H1 (cell line): ENCODE measurements around the gene POLN. TPM values are rescaled to one million over a fixed set of nuclear protein-coding genes. Genes with fewer than 3 reads are reported as not detected.

Experiments
- CTCF ChIA-PET: fragments of 300-600 bp; sonication (Branson Sonifier 250); formaldehyde crosslinking; loops from one replicate; lab custom pipeline; 2021; ENCODE audit not compliant: partially characterized antibody; lab: Charles Lee
- POLR2A ChIA-PET: fragments of 300-600 bp; sonication (Branson Sonifier 250); formaldehyde crosslinking; loops from one replicate; lab custom pipeline; 2021; ENCODE audit warnings: inconsistent platforms; ENCODE audit not compliant: partially characterized antibody; lab: Charles Lee
- DNase-seq, 2 experiments: peaks; one replicate each; pipeline versions ENCODE4 v3.0.0 to v3.0.0-alpha.2; 2010 to 2022; ENCODE audit warnings: low spot score in 2 of 2, low read depth in 1 of 2, mixed read lengths in 1 of 2
- FAIRE-seq: peaks from 2 replicates; lab custom pipeline; 2011; peaks lifted over from hg19 to GRCh38; lab: Jason Lieb, UNC
- H2AFZ ChIP-seq: 2 replicates; pipeline ENCODE4 v1.8.1; 2012; ENCODE audit warnings: low read length, inconsistent platforms
- H2AK5ac ChIP-seq: 2 replicates; pipeline ENCODE4 v1.6.1; 2013; ENCODE audit warnings: low read depth, low read length
- H2BK120ac ChIP-seq: replicated peaks from 2 replicates; pipeline ENCODE3; 2013; ENCODE audit warnings: low read depth, low read length, inconsistent platforms
- H2BK12ac ChIP-seq: 2 replicates; pipeline ENCODE4 v1.6.1; 2013; ENCODE audit warnings: low read depth, low read length
- H2BK15ac ChIP-seq: 2 replicates; pipeline ENCODE4 v1.6.1; 2013; ENCODE audit warnings: low read length
- H2BK20ac ChIP-seq: 2 replicates; pipeline ENCODE4 v1.6.1; 2013; ENCODE audit warnings: low read length
- H2BK5ac ChIP-seq: 2 replicates; pipeline ENCODE4 v1.6.1; 2013; ENCODE audit warnings: low read depth, low read length
- H3K14ac ChIP-seq: 2 replicates; pipeline ENCODE4 v1.6.1; 2013; ENCODE audit warnings: inconsistent platforms; ENCODE audit not compliant: insufficient read length
- H3K18ac ChIP-seq: 2 replicates; pipeline ENCODE4 v1.6.1; 2013; ENCODE audit warnings: low read length; ENCODE audit errors: extremely low read depth
- H3K23ac ChIP-seq: 2 replicates; pipeline ENCODE4 v1.6.1; 2013; ENCODE audit warnings: inconsistent platforms; ENCODE audit not compliant: insufficient read length
- H3K23me2 ChIP-seq: 2 replicates; pipeline ENCODE4 v1.6.1; 2013; ENCODE audit warnings: low read depth, low read length
- H3K27ac ChIP-seq: 2 replicates; pipeline ENCODE4 v1.6.1; 2011; ENCODE audit warnings: low read depth, low read length, inconsistent platforms
- H3K27me3 ChIP-seq, 4 experiments: replicated peaks in 1 of 4; 1 replicate in 1 of 4; 2 replicates in 3 of 4; pipeline versions ENCODE4 v1.6.1 to v1.8.1; 2011 to 2013; ENCODE audit warnings: low read length in 3 of 4, mild to moderate bottlenecking in 3 of 4, inconsistent platforms in 2 of 4, mixed read lengths in 2 of 4, moderate library complexity in 1 of 4; ENCODE audit not compliant: control insufficient read depth in 3 of 4, insufficient read depth in 3 of 4; ENCODE audit errors: extremely low read depth in 1 of 4
- H3K36me3 ChIP-seq, 4 experiments: 2 replicates each; pipeline versions ENCODE4 v1.6.1 to v1.8.1; 2011 to 2013; ENCODE audit warnings: mild to moderate bottlenecking in 4 of 4, low read length in 3 of 4, moderate library complexity in 2 of 4, control low read depth in 1 of 4, inconsistent platforms in 1 of 4; ENCODE audit not compliant: insufficient read depth in 4 of 4, control insufficient read depth in 2 of 4
- H3K4ac ChIP-seq: replicated peaks from 2 replicates; pipeline ENCODE3; 2013; ENCODE audit warnings: low read length, low read depth, mixed read lengths, inconsistent platforms; ENCODE audit not compliant: insufficient read length
- H3K4me1 ChIP-seq, 4 experiments: replicated peaks in 1 of 4; 1 replicate in 1 of 4; 2 replicates in 3 of 4; pipeline versions ENCODE4 v1.6.1 to v1.8.1; 2011 to 2013; ENCODE audit warnings: low read length in 3 of 4, inconsistent platforms in 2 of 4, mixed read lengths in 1 of 4; ENCODE audit not compliant: insufficient read depth in 4 of 4, control insufficient read depth in 3 of 4
- H3K4me2 ChIP-seq, 2 experiments: 2 replicates each; pipeline versions ENCODE4 v1.6.1 to v1.8.1; 2011 to 2013; ENCODE audit warnings: low read depth in 2 of 2, low read length in 2 of 2, control low read depth in 1 of 2, inconsistent platforms in 1 of 2, mild to moderate bottlenecking in 1 of 2; ENCODE audit not compliant: insufficient read depth in 1 of 2
- H3K4me3 ChIP-seq, 4 experiments: fragments of 200-600, 300-600 bp in 1 of 4; sonication (generic), shearing (Covaris generic), sonication (Bioruptor Twin) in 1 of 4; 2 replicates each; pipeline versions ENCODE4 v1.5.1 to v1.8.1; 2011 to 2016; ENCODE audit warnings: low read length in 4 of 4, low read depth in 3 of 4, control low read depth in 2 of 4, inconsistent platforms in 2 of 4, mild to moderate bottlenecking in 2 of 4, mixed read lengths in 1 of 4, moderate library complexity in 1 of 4; ENCODE audit not compliant: insufficient read depth in 2 of 4; ENCODE audit errors: extremely low read depth in 1 of 4
- H3K56ac ChIP-seq: replicated peaks from 2 replicates; pipeline ENCODE3; 2013; ENCODE audit warnings: low read depth, mild to moderate bottlenecking, mixed read lengths, low read length, inconsistent platforms; ENCODE audit not compliant: insufficient read length
- H3K79me1 ChIP-seq: 2 replicates; pipeline ENCODE4 v1.6.1; 2013; ENCODE audit warnings: low read depth, low read length, control low read depth
- H3K79me2 ChIP-seq, 2 experiments: 2 replicates each; pipeline versions ENCODE4 v1.6.1 to v1.8.1; 2012 to 2013; ENCODE audit warnings: low read length in 2 of 2, mild to moderate bottlenecking in 2 of 2, inconsistent platforms in 1 of 2; ENCODE audit not compliant: insufficient read depth in 2 of 2, control insufficient read depth in 1 of 2
- H3K9ac ChIP-seq, 4 experiments: replicated peaks in 1 of 4; 1 replicate in 1 of 4; 2 replicates in 3 of 4; pipeline versions ENCODE4 v1.6.1 to v1.8.1; 2011 to 2013; ENCODE audit warnings: low read depth in 3 of 4, low read length in 3 of 4, control low read depth in 2 of 4, mild to moderate bottlenecking in 2 of 4, moderate library complexity in 2 of 4, inconsistent platforms in 1 of 4; ENCODE audit errors: extremely low read depth in 1 of 4
- H3K9me3 ChIP-seq, 2 experiments: 2 replicates each; pipeline versions ENCODE4 v1.6.1 to v1.8.1; 2012 to 2013; ENCODE audit warnings: mild to moderate bottlenecking in 2 of 2, moderate library complexity in 2 of 2, control low read depth in 1 of 2, inconsistent platforms in 1 of 2, low read depth in 1 of 2, low read length in 1 of 2, mixed read lengths in 1 of 2; ENCODE audit not compliant: insufficient read depth in 2 of 2
- H4K20me1 ChIP-seq, 2 experiments: replicated peaks in 1 of 2; 2 replicates each; pipeline versions ENCODE3 to v1.8.1; 2011 to 2013; ENCODE audit warnings: inconsistent platforms in 2 of 2, low read length in 2 of 2, mild to moderate bottlenecking in 1 of 2; ENCODE audit not compliant: insufficient read depth in 2 of 2, control insufficient read depth in 1 of 2
- H4K5ac ChIP-seq: 2 replicates; pipeline ENCODE4 v1.6.1; 2013; ENCODE audit warnings: low read length, low read depth, mixed read lengths, inconsistent platforms; ENCODE audit not compliant: insufficient read length
- H4K8ac ChIP-seq: 2 replicates; pipeline ENCODE4 v1.8.0; 2013; ENCODE audit warnings: mild to moderate bottlenecking, moderate library complexity, low read length, inconsistent platforms; ENCODE audit not compliant: insufficient read depth; ENCODE audit errors: extremely low read depth
- H4K91ac ChIP-seq: replicated peaks from 2 replicates; pipeline ENCODE3; 2013; ENCODE audit warnings: low read length, mixed read lengths, inconsistent platforms; ENCODE audit not compliant: insufficient read length
- CREB1 ChIP-seq: IDR thresholded peaks from 2 replicates; pipeline ENCODE4 v1.6.1; 2012; ENCODE audit warnings: inconsistent platforms
- GABPA ChIP-seq: IDR thresholded peaks from 2 replicates; pipeline ENCODE4 v1.6.1; 2011; ENCODE audit warnings: mild to moderate bottlenecking, low read length, moderate library complexity, borderline replicate concordance; ENCODE audit not compliant: insufficient read depth
- HDAC6 ChIP-seq: IDR thresholded peaks from one replicate; pipeline ENCODE4 v1.7.1; 2012; ENCODE audit warnings: low read depth, mild to moderate bottlenecking, inconsistent platforms, low read length, moderate library complexity
- NANOG ChIP-seq: IDR thresholded peaks from 2 replicates; pipeline ENCODE4 v1.6.1; 2011; ENCODE audit warnings: low read length, low read depth, mild to moderate bottlenecking, inconsistent platforms; ENCODE audit not compliant: insufficient read depth, poor library complexity, severe bottlenecking
- POLR2A ChIP-seq, 2 experiments: IDR thresholded peaks; 1 replicate in 1 of 2; 2 replicates in 1 of 2; pipeline ENCODE4 v1.6.1; 2011; ENCODE audit warnings: low read depth in 2 of 2, low read length in 2 of 2, mild to moderate bottlenecking in 2 of 2; ENCODE audit errors: control extremely low read depth in 1 of 2
- POU5F1 ChIP-seq: IDR thresholded peaks from 2 replicates; pipeline ENCODE4 v1.6.1; 2011; ENCODE audit warnings: low read depth, mild to moderate bottlenecking, low read length, moderate library complexity
- RNF2 ChIP-seq: fragments of 200-900, 300-1000 bp; sonication (generic); IDR thresholded peaks from 2 replicates; pipeline ENCODE4 v1.7.1; 2016; ENCODE audit warnings: borderline replicate concordance, low read depth, mild to moderate bottlenecking, antibody characterized with exemption, low read length; ENCODE audit not compliant: poor library complexity, severe bottlenecking; ENCODE audit errors: missing control alignments
- SAP30 ChIP-seq: fragments of 300-600 bp; sonication (generic); IDR thresholded peaks from 2 replicates; pipeline ENCODE4 v1.7.1; 2012; ENCODE audit warnings: low read length, moderate library complexity, mild to moderate bottlenecking, inconsistent platforms; ENCODE audit not compliant: insufficient read depth, insufficient replicate concordance
- TAF7 ChIP-seq: optimal IDR thresholded peaks from 2 replicates; pipeline ENCODE3; 2011; ENCODE audit warnings: low read depth, mild to moderate bottlenecking, inconsistent platforms, low read length, moderate library complexity, borderline replicate concordance
- TEAD4 ChIP-seq: IDR thresholded peaks from 2 replicates; pipeline ENCODE4 v1.6.1; 2012; ENCODE audit warnings: low read depth, low read length, inconsistent platforms, mixed read lengths
- WGBS, 2 experiments: shearing (Covaris generic) in 1 of 2; methylation state at CpG; one replicate each; pipeline versions ENCODE4 v1.1.6 to v1.1.7; 2013 to 2015; ENCODE audit warnings: low lambda C conversion rate in 2 of 2, mixed read lengths in 2 of 2, inconsistent platforms in 1 of 2, low coverage in 1 of 2, missing lambda C conversion rate in 1 of 2; ENCODE audit not compliant: insufficient replicate concordance in 2 of 2, insufficient coverage in 1 of 2, insufficient read length in 1 of 2; ENCODE audit errors: extremely low coverage in 1 of 2, missing lambda C conversion rate in 1 of 2; 5-methylcytosine and 5-hydroxymethylcytosine counted together
- polyA plus RNA-seq, 7 experiments: library from polyadenylated mRNA; depleted of rRNA in 3 of 7; stranded (reverse) in 5 of 7; unstranded in 2 of 7; fragments of >200 nt in 5 of 7; fragments of 200-250 nt in 2 of 7; gene quantifications; 1 replicate in 5 of 7; 2 replicates in 1 of 7; 4 replicates in 1 of 7; pipeline versions ENCODE4 v1.2.1 to v1.2.3, GENCODE V29; 2011 to 2013; ENCODE audit warnings: missing spikeins in 2 of 7, mixed read lengths in 2 of 7
- total RNA-seq: library from RNA; stranded (reverse); fragmentation: NEBNext Ultra II Directional; extraction: Animal tissue kit (Norgen Biotek cat#: 25700); gene quantifications from 2 replicates; pipeline ENCODE4 v1.2.1, GENCODE V29; 2021
- TF ChIP-seq, protein P1 (sequence below): IDR thresholded peaks from 2 replicates; pipeline ENCODE4 v1.6.1; 2012; ENCODE audit warnings: inconsistent platforms

The POLN gene
- total and polyA plus RNA-seq, 2 of the 8 experiments (the other 6 are each of a cell fraction or from before 2014, with no cell fraction given): 0.98 to 1.5 TPM

DNA sequence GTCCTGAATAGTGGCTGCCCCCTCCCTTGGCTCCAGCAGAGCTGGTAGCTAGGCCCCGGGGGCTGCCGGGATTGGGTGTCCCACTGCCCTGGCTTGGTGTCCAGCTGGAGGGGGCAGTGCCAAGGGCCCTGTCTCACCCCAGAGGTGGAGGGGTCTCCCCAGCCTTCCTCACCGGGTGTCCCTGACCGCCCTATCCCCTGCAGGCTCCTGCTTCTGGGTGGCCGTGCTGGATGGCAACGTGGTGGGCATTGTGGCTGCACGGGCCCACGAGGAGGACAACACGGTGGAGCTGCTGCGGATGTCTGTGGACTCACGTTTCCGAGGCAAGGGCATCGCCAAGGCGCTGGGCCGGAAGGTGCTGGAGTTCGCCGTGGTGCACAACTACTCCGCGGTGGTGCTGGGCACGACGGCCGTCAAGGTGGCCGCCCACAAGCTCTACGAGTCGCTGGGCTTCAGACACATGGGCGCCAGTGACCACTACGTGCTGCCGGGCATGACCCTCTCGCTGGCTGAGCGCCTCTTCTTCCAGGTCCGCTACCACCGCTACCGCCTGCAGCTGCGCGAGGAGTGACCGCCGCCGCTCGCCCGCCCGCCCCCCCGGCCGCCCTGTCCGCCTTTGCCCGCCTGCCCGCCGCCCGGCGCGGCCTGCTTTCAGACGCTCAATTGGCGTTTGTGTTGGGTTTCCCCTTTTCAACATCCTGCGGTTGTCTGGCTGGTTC is 178.2 kb downstream of the POLN start:
- Histone ChIP-seq H3K23me2 (peaks cover 10% of the 10 kb centered on the region), H3K79me1 (no peaks in the 10 kb centered on the region), H2AK5ac (no peak overlapping the region), H3K56ac (no peak overlapping the region), H3K4me2 (no peak overlapping the region), H3K4ac (no peak overlapping the region), H2BK15ac (no peak overlapping the region), H4K8ac (no peak overlapping the region; the same call in 1 of the 2 replicates), H3K23ac (no peak overlapping the region), H2BK5ac (no peak overlapping the region), H3K36me3 (peaks cover 0 to 4% (median 0%) of the 10 kb centered on the region in 4 experiments; a peak in 1 of 8 replicates), H3K9me3 (no peaks in the 10 kb centered on the region), H3K9ac (no peak overlapping the region), H2BK12ac (no peak overlapping the region), H3K27me3 (peaks cover 10 to 25% (median 17%) of the 10 kb centered on the region in 4 experiments), H4K20me1 (peaks cover 5 to 21% of the 10 kb centered on the region in 2 experiments), H2BK20ac (no peak overlapping the region), H3K14ac (no peak overlapping the region), H4K5ac (no peak overlapping the region), H3K27ac (no peak overlapping the region), H3K4me3 (no peak overlapping the region), H2AFZ (no peak overlapping the region), H3K18ac (no peak overlapping the region), H3K4me1 (peaks cover 0 to 7% (median 3%) of the 10 kb centered on the region in 4 experiments; a peak in 5 of 7 replicates), H2BK120ac (no peak overlapping the region), H4K91ac (no peak overlapping the region), H3K79me2 (0 out of 4 replicates have a peak, but pooled peaks cover 0 to 3% of the 10 kb centered on the region in 2 experiments)
- ChIA-PET CTCF (interaction anchor here (0.5 to 1.6 kb wide), 7 partner anchors 8 to 443 kb away, joined by 3 to 4 read pairs (median 3); no protein-coding TSS in a partner anchor), POLR2A (interaction anchor here (0.8 to 1.1 kb wide), 2 partner anchors 51 to 286 kb away, joined by 3 read pairs; no protein-coding TSS in a partner anchor)
- no peak for DNase-seq
- WGBS, 2 experiments: 91% methylated on average over 26 of the region's 53 CpGs; no CpG with 5 or more reads in 1 of the 2 experiments
- no peak for FAIRE-seq
- TF ChIP-seq, protein P1, sequence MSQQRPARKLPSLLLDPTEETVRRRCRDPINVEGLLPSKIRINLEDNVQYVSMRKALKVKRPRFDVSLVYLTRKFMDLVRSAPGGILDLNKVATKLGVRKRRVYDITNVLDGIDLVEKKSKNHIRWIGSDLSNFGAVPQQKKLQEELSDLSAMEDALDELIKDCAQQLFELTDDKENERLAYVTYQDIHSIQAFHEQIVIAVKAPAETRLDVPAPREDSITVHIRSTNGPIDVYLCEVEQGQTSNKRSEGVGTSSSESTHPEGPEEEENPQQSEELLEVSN: no peak
- TF ChIP-seq GABPA (no peak), NANOG (no peak), POU5F1 (no peak), TAF7 (no peak), HDAC6 (no peak), TEAD4 (no peak), SAP30 (no peak), CREB1 (no peak), RNF2 (no peak), POLR2A (IDR thresholded peaks at IDR 0.05; ENCODE audit: control extremely low read depth in 1 of 2, low read depth in 2 of 2, low read length in 2 of 2) (no peak)
